ENCODE results near the gene ARHGAP44. TPM values are rescaled to one million over a fixed set of nuclear protein-coding genes. Genes with fewer than 3 reads are reported as not detected.

The ARHGAP44 gene
- total and polyA plus RNA-seq, 2 of the 8 experiments (the other 6 are each of a cell fraction or from before 2014, with no cell fraction given): 6.2 to 22.2 TPM

GRCh38 chr17:12966413-12966812, 177.1 kb downstream of the ARHGAP44 start (continued):
- TF ChIP-seq ATF3 (IDR thresholded peaks at IDR 0.05; ENCODE audit: insufficient read depth, low read depth, low read length) (no peak), MAFK (IDR thresholded peaks at IDR 0.05; ENCODE audit: low read depth, low read length) (no peak), USF2 (IDR thresholded peaks at IDR 0.05; ENCODE audit: low read length) (no peak)

All from H1 (cell line).